ENCODE results near the gene NDUFC1.

NDUFC1 gene

GRCh38 chr4:139253046-139253445 lies 49.2 kb downstream of the NDUFC1 start:
- no peak for DNase-seq (ENCODE audit: low read depth in 2 of 2, low spot score in 1 of 2)

- DNase-seq (ENCODE audit: low read depth in 2 of 2, low spot score in 1 of 2) = no peak
These were observed 54.5 kb downstream of the NDUFC1 start for GRCh38 chr4:139247700-139248238.

DNA sequence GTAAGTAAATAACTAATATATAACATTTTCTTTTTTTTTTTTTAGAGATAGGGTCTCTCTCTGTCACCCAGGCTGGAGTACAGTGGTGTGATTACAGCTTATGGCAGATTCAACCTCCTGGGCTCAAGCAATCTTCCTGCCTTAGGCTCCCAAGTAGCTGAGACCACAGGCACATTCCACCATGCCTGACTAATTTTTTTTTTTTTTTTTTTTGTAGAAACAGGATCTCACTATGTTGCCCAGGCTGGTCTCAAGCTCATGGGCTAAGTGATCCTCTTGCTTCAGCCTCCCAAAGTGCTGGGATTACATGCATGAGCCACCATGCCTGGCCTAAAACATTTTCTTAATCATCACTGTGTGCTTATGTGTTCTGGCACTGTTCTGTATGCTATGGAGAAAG lies 55.0 kb downstream of the NDUFC1 start:
- no peak for DNase-seq (ENCODE audit: low read depth in 2 of 2, low spot score in 1 of 2)

- DNase-seq (ENCODE audit: low read depth in 2 of 2, low spot score in 1 of 2) = no peak
These were observed 56.1 kb downstream of the NDUFC1 start for GRCh38 chr4:139246166-139246565.

DNA sequence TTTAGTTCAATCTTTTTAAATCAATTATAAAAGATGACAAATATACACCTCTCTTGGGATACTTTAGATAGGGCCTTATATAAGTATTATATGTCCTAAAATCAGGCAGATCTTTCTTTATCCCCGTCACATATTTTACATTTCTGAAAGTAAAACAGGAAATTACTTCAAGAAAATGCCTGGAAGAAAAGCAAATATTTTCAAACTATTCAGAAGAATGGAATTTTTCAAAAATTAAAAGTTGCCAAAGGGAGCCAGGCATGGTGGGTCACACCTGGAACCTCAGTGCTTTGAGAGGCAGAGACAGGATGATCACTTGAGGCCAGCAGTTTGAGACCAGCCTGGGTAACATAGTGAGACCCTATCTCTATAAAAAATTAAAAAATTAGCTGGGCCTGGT lies 56.7 kb downstream of the NDUFC1 start:
- no peak for DNase-seq (ENCODE audit: low read depth in 2 of 2, low spot score in 1 of 2)

- no peak for DNase-seq (ENCODE audit: low read depth in 2 of 2, low spot score in 1 of 2)
These were observed 58.6 kb downstream of the NDUFC1 start for GRCh38 chr4:139243448-139244365.

DNA sequence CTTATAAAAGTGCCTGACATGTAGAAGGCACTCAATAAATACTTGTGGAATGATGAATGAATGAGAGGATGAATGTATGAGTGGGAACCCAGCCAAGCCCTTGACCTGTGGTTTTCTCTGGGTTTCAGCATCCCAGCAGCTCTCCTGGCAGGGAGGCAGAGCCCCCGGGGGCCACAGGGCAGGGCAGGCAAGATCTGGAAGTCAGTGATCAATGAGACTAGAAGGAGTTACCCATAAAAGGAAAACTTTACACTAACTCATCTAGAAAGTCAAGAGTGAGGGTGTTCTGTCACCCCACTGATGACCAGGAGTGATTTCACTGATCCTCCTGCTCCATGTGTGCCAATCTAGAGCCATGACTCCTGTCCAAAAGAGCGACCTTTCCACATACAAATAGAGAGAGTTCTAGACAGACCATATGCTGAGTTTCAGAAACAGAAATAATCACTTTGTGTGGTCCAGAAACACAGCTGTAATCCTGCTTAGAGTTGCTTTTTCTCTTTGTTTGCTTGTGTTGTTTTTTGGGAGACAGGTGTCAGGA lies 59.7 kb downstream of the NDUFC1 start:
- no peak for DNase-seq (ENCODE audit: low read depth in 2 of 2, low spot score in 1 of 2)

DNA sequence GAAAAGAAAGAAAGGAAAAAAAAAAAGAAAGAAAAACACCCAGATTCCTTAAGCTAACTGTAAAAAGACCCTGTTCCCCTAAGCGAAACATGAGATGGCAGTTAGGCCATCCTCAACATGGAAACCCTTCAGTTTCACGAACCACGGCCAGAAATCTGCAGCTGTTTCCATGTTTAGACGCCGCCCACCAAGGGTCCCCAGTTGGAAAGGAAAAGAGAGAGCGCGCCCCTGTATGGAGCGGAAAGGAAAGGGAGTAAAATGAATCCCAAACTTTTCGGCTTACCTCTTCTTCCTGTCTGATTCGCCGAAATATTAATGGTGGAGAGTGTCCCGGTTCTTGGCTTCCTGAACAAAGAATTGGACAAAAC lies 60.5 kb downstream of the NDUFC1 start:
- DNase-seq (ENCODE audit: low read depth in 2 of 2, low spot score in 1 of 2) = no peak

GRCh38 chr4:139241086-139241783 lies 61.0 kb downstream of the NDUFC1 start:
- DNase-seq (ENCODE audit: low read depth in 2 of 2, low spot score in 1 of 2) = no peak
